AG20443 (cell line): Measurements from ENCODE around the gene ARL1.
"Not testable (repeated sequence)": the region's sequence is repeated elsewhere in the genome, so short reads cannot be mapped to it uniquely, and the experiment has no call there.

ENCODE experiments used
- DNase-seq: peaks from one replicate; pipeline ENCODE4 v3.0.0; 2012; ENCODE audit warnings: low spot score, mixed read lengths

ARL1 gene

GRCh38 chr12:101407436-101408345 lies at the start of gene ARL1:
Gene ARL1 (minus strand): TSS chr12:101407772. CDS start chr12:101407645, 127 bp downstream.
- DNase-seq = peak; percentile 95

GRCh38 chr12:101455685-101456084 lies 48.1 kb upstream of the ARL1 start:
- DNase-seq = no peak

GRCh38 chr12:101441461-101442224 lies 34.1 kb upstream of the ARL1 start:
- DNase-seq = no peak

GRCh38 chr12:101439236-101439635 lies 31.7 kb upstream of the ARL1 start:
- DNase-seq = no peak

GRCh38 chr12:101436136-101436535 lies 28.6 kb upstream of the ARL1 start:
- DNase-seq = no peak

- no peak for DNase-seq
These were observed 22.9 kb upstream of the ARL1 start for GRCh38 chr12:101430456-101430855.

- DNase-seq = no peak
These were observed 17.0 kb upstream of the ARL1 start for GRCh38 chr12:101424620-101425019.

GRCh38 chr12:101422066-101422465 lies 14.5 kb upstream of the ARL1 start:
- not testable (repeated sequence) for DNase-seq

- no peak for DNase-seq
These were observed 7.7 kb upstream of the ARL1 start for GRCh38 chr12:101415228-101415627.

GRCh38 chr12:101414533-101415119 lies 7.1 kb upstream of the ARL1 start:
- DNase-seq = peak; percentile 51

- not testable (repeated sequence) for DNase-seq
These were observed 2.6 kb upstream of the ARL1 start for GRCh38 chr12:101410169-101410568.

- DNase-seq = no peak
These were observed 530 bp downstream of the ARL1 start for GRCh38 chr12:101407049-101407435.

- not testable (repeated sequence) for DNase-seq
These were observed 16.4 kb downstream of the ARL1 start for GRCh38 chr12:101391181-101391580.

GRCh38 chr12:101379149-101379548 lies 28.4 kb downstream of the ARL1 start:
- no peak for DNase-seq

- DNase-seq = no peak
These were observed 32.0 kb downstream of the ARL1 start for GRCh38 chr12:101375573-101375972.

- DNase-seq = no peak
These were observed 35.1 kb downstream of the ARL1 start for GRCh38 chr12:101372431-101372830.

- DNase-seq = no peak
These were observed 39.6 kb downstream of the ARL1 start for GRCh38 chr12:101368016-101368415.

GRCh38 chr12:101361455-101361854 lies 46.1 kb downstream of the ARL1 start:
- DNase-seq = no peak

- no peak for DNase-seq
These were observed 50.8 kb downstream of the ARL1 start for GRCh38 chr12:101356794-101357193.

GRCh38 chr12:101351682-101352081 lies 55.9 kb downstream of the ARL1 start:
- DNase-seq = no peak

- DNase-seq = no peak
These were observed 63.7 kb downstream of the ARL1 start for GRCh38 chr12:101343893-101344292.
